Activated effector memory CD4-positive, alpha-beta T cell treated with anti-CD3 and anti-CD28 coated beads, Interleukin-2, amount 50 U/mL, for 16 hours (primary cell): Measurements from ENCODE around the gene PCAT7.
"Not testable (repeated sequence)": the region's sequence is repeated elsewhere in the genome, so short reads cannot be mapped to it uniquely, and the experiment has no call there.

Source experiments
- DNase-seq: peaks from one replicate; pipeline ENCODE4 v3.0.0-alpha.2; 2020

The PCAT7 gene

DNA sequence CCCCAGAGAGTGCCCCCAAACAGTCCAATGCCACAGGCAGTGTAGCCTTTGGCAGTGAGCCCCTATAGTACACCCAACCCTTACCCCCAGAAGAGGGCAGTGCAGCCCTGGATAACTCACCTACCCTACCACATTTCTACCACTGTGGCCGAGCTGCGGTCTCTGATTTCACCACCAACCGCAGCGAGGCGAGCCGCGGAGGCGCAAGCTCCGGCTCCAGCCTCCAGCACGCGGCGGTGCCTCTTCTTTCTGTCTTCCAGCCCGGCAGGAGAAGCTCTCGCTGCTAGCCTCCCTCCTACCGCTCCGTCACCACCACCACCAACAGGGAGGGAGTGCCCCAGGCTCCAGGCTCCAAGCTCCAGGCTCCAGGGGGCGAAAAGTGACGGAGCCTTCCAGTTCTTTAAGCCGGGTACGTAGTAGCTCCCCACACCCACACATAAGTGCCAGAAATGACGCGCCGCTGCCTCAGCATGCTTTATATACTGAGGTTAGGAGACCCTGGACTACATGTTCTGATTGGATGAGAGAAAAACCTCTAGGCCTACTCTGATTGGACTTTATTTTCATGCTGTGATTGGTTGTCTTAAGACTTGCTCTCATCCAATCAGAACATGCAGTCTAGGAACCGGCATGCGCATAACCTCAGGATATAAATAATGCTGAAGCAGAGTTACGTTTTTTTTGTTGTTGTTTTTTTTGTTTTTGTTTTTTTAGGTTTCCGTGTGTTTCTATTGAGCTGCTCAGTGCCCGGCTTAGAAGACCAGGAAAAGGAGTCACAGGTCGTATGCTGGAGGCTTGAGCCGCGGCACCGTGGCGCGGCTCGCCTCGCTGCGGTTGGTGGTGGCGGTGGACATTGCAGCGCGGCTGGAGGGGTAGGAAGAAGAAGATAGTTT is at the start of gene PCAT7:
Gene PCAT7 (plus strand): TSS at position 645 of the 893 bp plus-strand sequence.
- no peak for DNase-seq

GRCh38 chr9:94506370-94506769 is 48.5 kb upstream of the PCAT7 start:
- not testable (repeated sequence) for DNase-seq

GRCh38 chr9:94507531-94508258 is 47.2 kb upstream of the PCAT7 start:
- no peak for DNase-seq

DNA sequence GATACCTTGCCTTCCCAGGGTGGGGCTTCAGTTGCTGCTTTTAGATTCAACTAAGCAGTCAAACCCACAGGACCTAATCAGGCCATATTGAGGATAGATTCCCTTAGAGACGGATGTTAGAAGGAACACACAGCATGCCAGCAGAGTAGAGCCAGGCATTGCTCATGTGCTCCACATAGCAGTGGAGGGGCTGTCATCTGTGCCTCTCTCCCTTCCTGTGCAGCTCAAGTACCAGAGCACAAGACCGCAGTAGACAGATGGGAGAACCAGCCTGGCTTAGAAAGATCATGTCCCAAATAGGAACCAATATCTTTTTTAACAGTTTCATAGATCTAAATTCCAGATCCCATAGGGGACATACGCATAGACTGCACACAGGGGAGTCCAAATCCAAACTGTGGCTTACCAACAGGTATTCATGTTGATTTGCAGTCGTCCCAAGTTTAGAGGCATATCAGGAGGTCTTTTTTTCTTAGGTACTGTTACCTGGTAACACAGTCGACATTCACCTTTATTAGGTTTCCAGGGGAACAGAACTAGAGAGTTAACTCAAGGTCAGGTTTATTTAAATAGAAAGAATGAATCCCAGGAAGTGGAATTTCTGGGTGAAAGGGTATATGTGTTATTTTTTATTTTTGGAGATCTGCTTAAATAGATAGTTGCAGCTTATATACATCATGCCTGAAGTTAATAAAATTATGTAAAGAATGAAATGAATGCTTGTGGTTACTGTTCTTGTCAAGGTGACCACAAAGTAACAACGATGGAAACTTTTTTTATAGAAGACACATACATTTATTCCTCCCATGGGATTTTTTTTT is 43.5 kb upstream of the PCAT7 start:
- no peak for DNase-seq

- no peak for DNase-seq
Measured at GRCh38 chr9:94511955-94512265, 43.0 kb upstream of the PCAT7 start.

DNA sequence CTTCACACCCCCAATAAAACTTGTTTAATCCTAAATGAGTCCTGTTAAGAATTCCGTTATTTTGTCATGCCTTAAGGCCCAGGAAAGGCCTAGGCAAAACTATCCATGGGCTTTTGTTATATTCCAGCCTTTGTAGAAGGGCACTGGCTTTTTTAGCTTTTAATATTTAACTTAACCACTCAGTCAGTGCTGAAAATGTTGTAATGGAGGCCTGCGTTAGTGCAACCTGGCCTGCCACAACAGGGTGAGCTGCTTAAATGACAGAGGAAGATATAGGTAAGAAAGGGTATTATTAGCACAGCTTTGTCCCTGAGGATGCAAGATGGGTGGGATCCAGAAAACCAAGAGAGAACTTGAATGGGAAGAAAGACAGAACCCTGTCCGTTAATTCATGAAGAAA is 40.2 kb upstream of the PCAT7 start:
- no peak for DNase-seq

GRCh38 chr9:94517254-94517653 is 37.6 kb upstream of the PCAT7 start:
- no peak for DNase-seq

- no peak for DNase-seq
Measured at GRCh38 chr9:94525396-94526035, 29.4 kb upstream of the PCAT7 start.

DNA sequence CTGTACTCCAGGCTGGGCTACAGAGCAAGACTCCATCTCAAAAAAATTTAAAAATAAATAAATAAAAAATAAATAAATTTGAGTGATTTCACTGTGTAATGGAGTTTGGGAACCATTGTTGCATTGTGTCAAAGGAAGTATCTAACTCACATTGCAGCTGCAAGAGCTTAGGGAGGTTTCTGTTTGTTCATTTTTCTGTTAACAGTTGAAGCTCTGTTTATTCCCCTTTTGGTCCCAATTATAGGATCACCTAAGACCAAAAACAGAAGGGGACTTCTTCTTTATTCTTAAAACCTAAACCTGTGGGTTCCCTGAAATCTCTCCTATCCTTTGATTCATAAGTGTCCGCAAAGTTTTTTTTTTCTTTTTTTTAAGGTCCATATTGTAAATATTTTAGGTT is 28.6 kb upstream of the PCAT7 start:
- no peak for DNase-seq

GRCh38 chr9:94526951-94527350 is 27.9 kb upstream of the PCAT7 start:
- no peak for DNase-seq

- DNase-seq = no peak
Measured at GRCh38 chr9:94528886-94529285, 26.0 kb upstream of the PCAT7 start.

GRCh38 chr9:94533155-94533554 is 21.7 kb upstream of the PCAT7 start:
- no peak for DNase-seq

GRCh38 chr9:94533601-94534000 is 21.3 kb upstream of the PCAT7 start:
- no peak for DNase-seq

DNA sequence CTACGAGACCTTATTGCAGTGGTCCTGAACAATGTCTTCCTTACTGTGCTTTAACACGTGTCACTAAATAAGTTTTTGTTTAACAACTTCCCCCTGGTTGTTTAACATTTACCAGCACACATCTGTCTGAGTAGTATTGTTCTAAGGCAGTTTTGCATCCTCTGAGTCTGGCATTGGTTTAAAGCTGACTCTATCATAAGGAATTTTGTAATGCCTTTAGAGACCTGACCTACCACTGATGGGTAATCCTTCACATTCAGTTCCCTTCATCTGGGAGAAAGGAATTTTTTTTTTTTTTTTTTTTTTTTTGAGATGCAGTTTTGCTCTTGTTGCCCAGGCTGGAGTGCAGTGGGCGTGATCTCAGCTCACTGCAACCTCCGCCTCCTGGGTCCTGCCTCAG is 20.0 kb upstream of the PCAT7 start:
- no peak for DNase-seq

DNA sequence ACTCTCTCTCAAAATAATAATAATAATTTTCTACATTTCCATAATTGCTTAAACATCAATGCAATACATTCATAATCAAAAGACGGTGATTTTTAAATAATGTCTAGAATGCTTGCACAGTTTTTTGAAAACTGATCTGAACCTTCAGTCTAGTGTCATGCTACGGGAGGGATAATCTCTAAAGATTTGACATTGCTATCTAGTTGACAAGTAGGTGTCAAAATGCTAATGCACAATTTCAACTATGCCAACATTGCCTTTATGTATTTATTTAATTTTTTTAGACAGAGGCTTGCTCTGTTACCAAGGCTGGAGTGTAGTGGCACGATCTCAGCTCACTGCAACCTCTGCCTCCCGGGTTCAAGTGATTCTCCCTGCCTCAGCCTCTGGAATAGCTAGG is 16.0 kb upstream of the PCAT7 start:
- no peak for DNase-seq

DNA sequence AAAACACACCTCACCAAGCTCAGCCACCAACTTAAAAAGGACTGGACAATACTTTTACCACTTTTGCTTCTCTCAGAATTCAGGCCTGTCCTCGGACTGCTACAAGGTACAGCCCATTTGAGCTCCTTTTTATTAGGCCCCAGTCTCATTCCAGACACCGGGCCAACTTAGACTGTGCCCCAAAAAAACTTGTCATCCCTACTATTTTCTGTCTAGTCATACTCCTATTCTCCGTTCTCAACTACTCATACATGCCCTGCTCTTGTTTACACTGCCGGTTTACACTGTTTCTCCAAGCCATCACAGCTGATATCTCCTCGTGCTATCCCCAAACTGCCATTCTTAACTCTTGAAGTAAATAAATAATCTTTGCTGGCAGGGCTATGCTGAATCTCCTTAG is 10.5 kb upstream of the PCAT7 start:
- not testable (repeated sequence) for DNase-seq

DNA sequence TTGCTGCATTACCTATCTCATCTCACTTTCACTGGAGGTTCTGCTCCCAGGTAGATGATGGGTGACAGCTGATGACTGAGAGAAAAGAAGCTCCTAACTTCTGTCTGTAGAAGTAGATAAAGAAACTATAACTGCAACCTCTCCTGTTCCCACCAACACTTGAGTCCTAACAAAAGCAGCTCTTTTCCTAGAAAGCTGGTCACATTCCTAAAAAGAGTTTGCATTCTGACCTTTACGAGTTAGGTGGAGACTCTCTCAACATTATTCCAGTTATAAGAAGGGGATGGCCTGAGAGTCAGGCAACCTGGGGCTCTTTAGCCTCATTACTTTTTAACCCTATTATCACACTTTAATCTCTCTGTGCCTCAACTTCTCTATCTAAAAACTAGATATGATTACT is 8.9 kb upstream of the PCAT7 start:
- no peak for DNase-seq

DNA sequence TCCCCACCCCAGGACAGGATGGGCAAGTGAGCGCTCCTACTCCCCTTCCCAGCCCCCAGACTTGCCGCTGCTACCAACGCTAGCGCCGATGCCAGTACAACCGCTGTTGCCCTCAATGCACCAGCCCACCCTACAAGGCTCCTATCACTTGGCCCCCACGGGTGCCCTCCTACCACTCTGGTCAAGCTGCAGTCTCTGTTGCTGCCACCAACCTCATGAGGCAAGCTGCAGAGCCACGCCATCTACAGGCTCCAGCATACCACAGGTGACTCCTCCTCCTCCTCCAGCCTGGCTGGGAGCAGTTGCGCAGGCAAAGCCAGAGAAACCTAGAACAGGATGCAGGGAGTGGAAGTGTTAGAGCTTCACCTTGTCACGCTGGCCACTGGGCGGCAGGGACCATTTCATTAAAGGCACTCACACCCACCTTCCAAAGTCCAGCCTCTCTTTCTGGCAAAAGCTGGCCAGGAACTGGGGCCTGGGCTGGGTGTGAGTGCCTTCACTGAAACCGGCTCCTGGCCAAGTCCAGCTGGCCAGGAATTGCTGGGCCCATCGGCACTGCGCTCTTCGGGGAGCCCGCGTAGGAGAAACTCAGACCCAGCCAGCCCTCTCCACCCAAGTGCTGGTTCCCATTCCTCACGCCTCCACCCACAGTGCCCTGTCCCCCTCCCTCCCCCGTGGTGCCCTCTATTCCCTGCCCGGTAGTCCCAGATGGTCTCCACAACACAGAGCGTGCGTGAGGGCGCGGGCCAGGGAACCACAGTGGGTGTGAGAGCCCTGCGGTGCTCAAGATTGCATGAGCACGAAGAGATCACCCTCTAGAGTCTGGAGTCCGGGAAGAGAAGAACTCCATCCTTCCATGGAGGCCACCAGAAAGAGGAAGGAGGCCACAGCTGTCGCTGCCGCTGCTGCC is 1.6 kb upstream of the PCAT7 start:
- no peak for DNase-seq

DNA sequence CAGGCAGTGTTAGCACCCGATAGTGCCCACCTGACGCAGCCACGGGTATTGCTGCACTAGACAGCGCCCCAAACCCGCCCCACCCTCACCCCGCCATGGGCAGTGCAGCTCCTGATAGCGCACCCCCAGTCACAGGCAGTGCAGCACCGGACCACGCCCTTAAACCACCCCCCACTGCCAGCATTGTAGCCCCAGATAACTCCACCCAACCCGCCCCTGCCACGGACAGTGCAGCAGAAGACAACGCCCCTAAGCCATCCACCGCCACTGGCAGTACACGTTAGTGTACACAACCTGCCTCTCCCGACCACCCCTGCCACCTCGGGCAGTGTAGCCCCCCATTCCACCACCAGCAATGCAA is 825 bp upstream of the PCAT7 start:
- no peak for DNase-seq

GRCh38 chr9:94557376-94557775 is 2.5 kb downstream of the PCAT7 start:
- DNase-seq = no peak

- DNase-seq = no peak
Measured at GRCh38 chr9:94560237-94560636, 5.4 kb downstream of the PCAT7 start.

GRCh38 chr9:94563548-94563947 is 8.7 kb downstream of the PCAT7 start:
- no peak for DNase-seq
